HCT116 (cell line): ENCODE results near the gene CRY1.

Source experiments
- CTCF ChIP-seq, 3 experiments: fragments of 200-600 bp in 1 of 3; sonication (generic) in 1 of 3; IDR thresholded peaks in 2 of 3; conservative IDR thresholded peaks in 1 of 3; 2 replicates each; pipeline ENCODE4 v1.5.1; 2012 to 2017; ENCODE audit warnings: low read depth in 2 of 3, low read length in 2 of 3, antibody characterized with exemption in 1 of 3, borderline replicate concordance in 1 of 3, control low read depth in 1 of 3, mild to moderate bottlenecking in 1 of 3, mixed read lengths in 1 of 3, mixed run types in 1 of 3, moderate library complexity in 1 of 3; ENCODE audit not compliant: insufficient read depth in 1 of 3
- EGR1 ChIP-seq: IDR thresholded peaks from 2 replicates; pipeline ENCODE4 v1.6.1; 2012; ENCODE audit warnings: low read depth
- EZH2 ChIP-seq: fragments of 200-600 bp; sonication (generic); IDR thresholded peaks from 2 replicates; pipeline ENCODE4 v1.6.1; 2017; ENCODE audit warnings: antibody characterized with exemption, mixed run types
- EZH2phosphoT487 ChIP-seq: fragments of 200-600 bp; IDR thresholded peaks from 2 replicates; pipeline ENCODE4 v1.6.1; 2018; ENCODE audit warnings: antibody characterized with exemption, borderline replicate concordance
- POLR2A ChIP-seq: IDR thresholded peaks from 2 replicates; pipeline ENCODE4 v1.7.0; 2011; ENCODE audit warnings: borderline replicate concordance; ENCODE audit not compliant: insufficient read depth, insufficient read length; ENCODE audit errors: extremely low read depth
- POLR2AphosphoS5 ChIP-seq: IDR thresholded peaks from 2 replicates; pipeline ENCODE4 v1.6.1; 2011; ENCODE audit warnings: mild to moderate bottlenecking, low read depth, low read length, moderate library complexity
- RAD21 ChIP-seq: IDR thresholded peaks from 2 replicates; pipeline ENCODE4 v1.6.1; 2012; ENCODE audit warnings: low read depth, mild to moderate bottlenecking
- SIN3A ChIP-seq: IDR thresholded peaks from 2 replicates; pipeline ENCODE4 v1.6.1; 2012; ENCODE audit warnings: low read depth
- TCF7L2 ChIP-seq: IDR thresholded peaks from 2 replicates; pipeline ENCODE4 v1.7.0; 2011; ENCODE audit warnings: borderline replicate concordance, inconsistent platforms; ENCODE audit not compliant: insufficient read depth, insufficient read length; ENCODE audit errors: extremely low read depth
- YY1 ChIP-seq: IDR thresholded peaks from 2 replicates; pipeline ENCODE4 v1.6.1; 2011; ENCODE audit warnings: low read length, low read depth, moderate library complexity, mild to moderate bottlenecking; ENCODE audit not compliant: insufficient replicate concordance; ENCODE audit errors: extremely low read depth

GRCh38 chr12:107103516-107103915 lies 10.2 kb upstream of the CRY1 start:
- no peak for TF ChIP-seq CTCF (IDR thresholded peaks at IDR 0.05 in 2 of 3, conservative IDR thresholded peaks at IDR 0.05 in 1 of 3; ENCODE audit: borderline replicate concordance in 1 of 3, insufficient read depth in 1 of 3, low read depth in 2 of 3, low read length in 2 of 3)
- no peak for TF ChIP-seq EZH2phosphoT487
- no peak for TF ChIP-seq POLR2A
- TF ChIP-seq TCF7L2: no peak
- TF ChIP-seq EZH2: no peak
- TF ChIP-seq SIN3A: no peak
- no peak for TF ChIP-seq EGR1
- no peak for TF ChIP-seq YY1
- TF ChIP-seq RAD21: no peak
- TF ChIP-seq POLR2AphosphoS5: no peak
